Measurements from ENCODE around the gene SLC6A18. TPM values are rescaled to one million over a fixed set of nuclear protein-coding genes. Genes with fewer than 3 reads are reported as not detected.

Gene SLC6A18
- total and polyA plus RNA-seq, 10 of the 15 experiments (the other 5 are each of a cell fraction or from before 2014, with no cell fraction given): not detected

GRCh38 chr5:1294835-1295649 is 69.9 kb downstream of the SLC6A18 start, which contains the start of gene TERT (continued):
- TF ChIP-seq POLR2AphosphoS5 (IDR thresholded peaks at IDR 0.05; ENCODE audit: low read length) (no peak), HDGF (IDR thresholded peaks at IDR 0.05) (no peak), ATF7 (IDR thresholded peaks at IDR 0.05; ENCODE audit: low read depth) (no peak), CHD1 (IDR thresholded peaks at IDR 0.05; ENCODE audit: low read depth, low read length) (no peak), ZNF622 (IDR thresholded peaks at IDR 0.05) (no peak), BACH1 (IDR thresholded peaks at IDR 0.05; ENCODE audit: borderline replicate concordance) (peak; percentile 61), ZNF207 (IDR thresholded peaks at IDR 0.05; ENCODE audit: borderline replicate concordance) (no peak), ZNF24 (IDR thresholded peaks at IDR 0.05) (no peak), JUNB (IDR thresholded peaks at IDR 0.05) (no peak), ZBTB33 (IDR thresholded peaks at IDR 0.05) (no peak), SUPT20H (IDR thresholded peaks at IDR 0.05; ENCODE audit: borderline replicate concordance, control insufficient read depth, low read depth, low read length) (no peak), SP1 (IDR thresholded peaks at IDR 0.05; ENCODE audit: low read depth, low read length) (no peak), HDAC6 (IDR thresholded peaks at IDR 0.05; ENCODE audit: unreplicated experiment) (peak; percentile 80), MYB (IDR thresholded peaks at IDR 0.05; ENCODE audit: borderline replicate concordance, low read depth, low read length) (no peak), MXI1 (IDR thresholded peaks at IDR 0.05; ENCODE audit: low read depth, low read length) (peak; percentile 99), TCF12 (IDR thresholded peaks at IDR 0.05; ENCODE audit: low read depth, low read length) (no peak), RFX5 (IDR thresholded peaks at IDR 0.05; ENCODE audit: low read depth, low read length) (no peak), SRF (IDR thresholded peaks at IDR 0.05; ENCODE audit: low read depth in 2 of 2, low read length in 2 of 2) (no peak), NR2C1 (IDR thresholded peaks at IDR 0.05) (0 out of 2 replicates have a peak, but pooled peaks have one; percentile 20)
- TF ChIP-seq, protein P1, sequence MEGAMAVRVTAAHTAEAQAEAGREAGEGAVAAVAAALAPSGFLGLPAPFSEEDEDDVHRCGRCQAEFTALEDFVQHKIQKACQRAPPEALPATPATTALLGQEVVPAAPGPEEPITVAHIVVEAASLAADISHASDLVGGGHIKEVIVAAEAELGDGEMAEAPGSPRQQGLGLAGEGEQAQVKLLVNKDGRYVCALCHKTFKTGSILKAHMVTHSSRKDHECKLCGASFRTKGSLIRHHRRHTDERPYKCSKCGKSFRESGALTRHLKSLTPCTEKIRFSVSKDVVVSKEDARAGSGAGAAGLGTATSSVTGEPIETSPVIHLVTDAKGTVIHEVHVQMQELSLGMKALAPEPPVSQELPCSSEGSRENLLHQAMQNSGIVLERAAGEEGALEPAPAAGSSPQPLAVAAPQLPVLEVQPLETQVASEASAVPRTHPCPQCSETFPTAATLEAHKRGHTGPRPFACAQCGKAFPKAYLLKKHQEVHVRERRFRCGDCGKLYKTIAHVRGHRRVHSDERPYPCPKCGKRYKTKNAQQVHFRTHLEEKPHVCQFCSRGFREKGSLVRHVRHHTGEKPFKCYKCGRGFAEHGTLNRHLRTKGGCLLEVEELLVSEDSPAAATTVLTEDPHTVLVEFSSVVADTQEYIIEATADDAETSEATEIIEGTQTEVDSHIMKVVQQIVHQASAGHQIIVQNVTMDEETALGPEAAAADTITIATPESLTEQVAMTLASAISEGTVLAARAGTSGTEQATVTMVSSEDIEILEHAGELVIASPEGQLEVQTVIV (IDR thresholded peaks at IDR 0.05; ENCODE audit: borderline replicate concordance, partially characterized antibody): no peak
- TF ChIP-seq, protein P2, sequence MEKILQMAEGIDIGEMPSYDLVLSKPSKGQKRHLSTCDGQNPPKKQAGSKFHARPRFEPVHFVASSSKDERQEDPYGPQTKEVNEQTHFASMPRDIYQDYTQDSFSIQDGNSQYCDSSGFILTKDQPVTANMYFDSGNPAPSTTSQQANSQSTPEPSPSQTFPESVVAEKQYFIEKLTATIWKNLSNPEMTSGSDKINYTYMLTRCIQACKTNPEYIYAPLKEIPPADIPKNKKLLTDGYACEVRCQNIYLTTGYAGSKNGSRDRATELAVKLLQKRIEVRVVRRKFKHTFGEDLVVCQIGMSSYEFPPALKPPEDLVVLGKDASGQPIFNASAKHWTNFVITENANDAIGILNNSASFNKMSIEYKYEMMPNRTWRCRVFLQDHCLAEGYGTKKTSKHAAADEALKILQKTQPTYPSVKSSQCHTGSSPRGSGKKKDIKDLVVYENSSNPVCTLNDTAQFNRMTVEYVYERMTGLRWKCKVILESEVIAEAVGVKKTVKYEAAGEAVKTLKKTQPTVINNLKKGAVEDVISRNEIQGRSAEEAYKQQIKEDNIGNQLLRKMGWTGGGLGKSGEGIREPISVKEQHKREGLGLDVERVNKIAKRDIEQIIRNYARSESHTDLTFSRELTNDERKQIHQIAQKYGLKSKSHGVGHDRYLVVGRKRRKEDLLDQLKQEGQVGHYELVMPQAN (conservative IDR thresholded peaks at IDR 0.05): peak; percentile 97
- TF ChIP-seq, protein P3, sequence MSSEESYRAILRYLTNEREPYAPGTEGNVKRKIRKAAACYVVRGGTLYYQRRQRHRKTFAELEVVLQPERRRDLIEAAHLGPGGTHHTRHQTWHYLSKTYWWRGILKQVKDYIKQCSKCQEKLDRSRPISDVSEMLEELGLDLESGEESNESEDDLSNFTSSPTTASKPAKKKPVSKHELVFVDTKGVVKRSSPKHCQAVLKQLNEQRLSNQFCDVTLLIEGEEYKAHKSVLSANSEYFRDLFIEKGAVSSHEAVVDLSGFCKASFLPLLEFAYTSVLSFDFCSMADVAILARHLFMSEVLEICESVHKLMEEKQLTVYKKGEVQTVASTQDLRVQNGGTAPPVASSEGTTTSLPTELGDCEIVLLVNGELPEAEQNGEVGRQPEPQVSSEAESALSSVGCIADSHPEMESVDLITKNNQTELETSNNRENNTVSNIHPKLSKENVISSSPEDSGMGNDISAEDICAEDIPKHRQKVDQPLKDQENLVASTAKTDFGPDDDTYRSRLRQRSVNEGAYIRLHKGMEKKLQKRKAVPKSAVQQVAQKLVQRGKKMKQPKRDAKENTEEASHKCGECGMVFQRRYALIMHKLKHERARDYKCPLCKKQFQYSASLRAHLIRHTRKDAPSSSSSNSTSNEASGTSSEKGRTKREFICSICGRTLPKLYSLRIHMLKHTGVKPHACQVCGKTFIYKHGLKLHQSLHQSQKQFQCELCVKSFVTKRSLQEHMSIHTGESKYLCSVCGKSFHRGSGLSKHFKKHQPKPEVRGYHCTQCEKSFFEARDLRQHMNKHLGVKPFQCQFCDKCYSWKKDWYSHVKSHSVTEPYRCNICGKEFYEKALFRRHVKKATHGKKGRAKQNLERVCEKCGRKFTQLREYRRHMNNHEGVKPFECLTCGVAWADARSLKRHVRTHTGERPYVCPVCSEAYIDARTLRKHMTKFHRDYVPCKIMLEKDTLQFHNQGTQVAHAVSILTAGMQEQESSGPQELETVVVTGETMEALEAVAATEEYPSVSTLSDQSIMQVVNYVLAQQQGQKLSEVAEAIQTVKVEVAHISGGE (CRISPR knock-in tag; IDR thresholded peaks at IDR 0.05): no peak
